NCI-H2171 treated with DMSO at 0.1 percent for 48 hours (cell line): ENCODE data around the gene PSMD13.
"Not testable (repeated sequence)": the region's sequence is repeated elsewhere in the genome, so short reads cannot be mapped to it uniquely, and the experiment has no call there.

Source experiments
- DNase-seq: peaks from one replicate; lab custom pipeline; 2025; lab: John Stamatoyannopoulos, UW

Gene PSMD13

DNA sequence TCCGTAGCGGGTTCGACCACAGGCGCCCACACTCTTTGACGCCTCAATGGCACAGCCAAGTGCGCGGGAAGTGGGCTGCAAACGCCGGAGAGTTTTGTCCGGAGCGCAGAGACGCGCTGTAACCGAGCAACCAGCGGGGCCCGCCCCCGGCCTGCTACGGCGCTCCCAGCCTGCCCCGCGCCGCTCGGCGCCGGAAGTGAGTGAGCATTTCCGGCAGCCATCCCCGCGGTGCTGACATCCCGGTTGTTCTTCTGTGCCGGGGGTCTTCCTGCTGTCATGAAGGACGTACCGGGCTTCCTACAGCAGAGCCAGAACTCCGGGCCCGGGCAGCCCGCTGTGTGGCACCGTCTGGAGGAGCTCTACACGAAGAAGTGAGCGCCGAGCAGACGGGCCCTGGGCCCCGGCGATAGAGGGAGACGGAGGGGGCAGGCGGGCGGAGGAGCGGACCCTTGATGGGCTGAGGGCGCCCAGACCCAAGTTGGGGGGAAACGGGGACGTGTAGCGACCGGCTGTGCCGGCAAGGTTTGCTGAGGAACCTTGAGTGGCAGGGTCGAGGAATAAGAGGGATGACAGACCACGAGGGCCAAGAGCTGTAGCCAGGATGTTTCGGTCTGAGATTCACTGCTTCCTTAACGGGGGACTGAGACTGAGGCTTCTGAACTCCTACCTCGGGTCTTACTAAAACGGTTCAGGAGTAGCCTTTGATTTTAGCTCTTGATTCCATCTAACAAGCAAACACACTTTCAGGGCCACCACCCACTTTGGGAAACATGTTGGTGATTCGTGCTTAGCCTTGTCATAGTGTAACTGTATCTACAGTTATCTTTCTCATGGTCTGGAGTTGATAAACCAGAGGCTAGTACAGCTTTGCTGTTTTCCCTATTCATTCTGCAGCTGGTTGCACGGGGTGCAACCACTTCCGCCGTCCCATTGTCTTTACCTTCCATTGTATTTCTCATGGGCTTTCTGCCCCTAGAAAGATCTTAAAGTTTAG, at the start of gene PSMD13:
PSMD13 (plus strand) TSS at position 203 of the 994 bp plus-strand sequence; CDS start at position 277, 74 bp downstream.
- peak; percentile 69 for DNase-seq

DNA sequence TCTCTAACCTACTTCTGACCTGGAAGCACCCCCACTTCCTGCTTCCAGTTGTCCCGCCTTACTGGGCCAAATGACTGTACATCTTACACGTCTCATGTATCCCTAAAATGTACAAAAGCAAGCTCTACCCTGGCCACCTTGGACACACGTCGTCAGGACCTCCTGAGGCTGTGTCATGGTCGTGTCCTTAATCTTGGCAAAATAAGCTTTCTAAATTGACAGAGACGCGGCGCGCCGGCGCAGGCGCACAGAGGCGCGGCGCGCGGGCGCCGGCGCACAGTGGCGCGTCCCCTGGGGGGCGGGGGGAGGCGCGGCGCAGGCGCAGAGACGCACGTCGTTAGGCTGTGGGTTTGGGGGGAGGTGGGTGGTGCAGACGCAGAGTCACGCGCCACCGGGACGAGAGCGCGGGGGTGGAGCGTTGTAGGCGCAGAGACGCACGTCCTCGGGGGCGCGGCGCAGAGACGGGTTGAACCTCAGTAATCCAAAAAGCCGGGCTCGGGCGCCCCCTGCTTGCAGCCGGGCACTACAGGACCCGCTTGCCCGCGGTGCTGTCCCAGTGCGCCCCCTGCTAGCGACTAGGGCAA, 47.5 kb upstream of the PSMD13 start:
- not testable (repeated sequence) for DNase-seq

DNA sequence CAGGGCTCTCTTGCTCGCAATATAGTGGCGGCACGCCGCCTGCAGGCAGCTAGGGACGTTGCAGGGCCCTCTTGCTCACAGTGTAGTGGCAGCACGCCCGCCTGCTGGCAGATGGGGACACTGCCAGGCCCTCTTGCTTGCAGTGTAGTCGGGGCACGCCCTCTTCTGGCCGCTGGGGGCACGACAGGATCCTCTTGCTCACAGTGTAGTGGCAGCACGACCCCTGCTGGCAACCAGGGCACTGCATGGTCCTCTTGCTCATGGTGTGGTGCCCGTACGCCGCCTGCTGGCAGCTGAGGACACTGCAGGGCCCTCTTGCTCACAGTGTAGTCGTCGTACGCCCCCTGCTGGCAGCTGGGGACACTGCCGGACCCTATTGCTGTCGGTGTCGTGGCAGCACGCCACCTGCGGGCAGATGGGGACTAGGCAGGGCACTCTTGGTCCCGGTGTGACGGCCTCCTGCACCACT, 46.9 kb upstream of the PSMD13 start:
- DNase-seq, result not testable (repeated sequence)

DNA sequence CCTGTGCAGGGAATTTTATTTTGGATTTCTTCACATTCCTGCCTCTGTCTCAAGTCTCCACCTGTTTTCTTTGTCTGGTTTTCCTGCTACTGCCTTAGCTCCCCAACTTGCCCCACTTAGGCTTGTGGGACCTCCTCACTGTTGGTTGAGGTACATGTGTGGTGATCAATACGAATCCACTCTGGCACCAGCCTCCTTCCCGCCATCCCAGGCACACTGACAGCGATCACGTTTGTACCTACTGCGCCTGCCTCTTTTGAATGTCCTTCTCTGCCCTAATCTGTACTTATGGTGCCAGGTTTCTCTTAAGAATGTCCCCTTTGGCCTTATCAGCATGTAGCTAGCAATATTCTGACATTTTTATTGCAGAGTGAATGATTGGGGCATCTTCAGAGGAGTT, 46.2 kb upstream of the PSMD13 start:
- DNase-seq, result not testable (repeated sequence)

DNA sequence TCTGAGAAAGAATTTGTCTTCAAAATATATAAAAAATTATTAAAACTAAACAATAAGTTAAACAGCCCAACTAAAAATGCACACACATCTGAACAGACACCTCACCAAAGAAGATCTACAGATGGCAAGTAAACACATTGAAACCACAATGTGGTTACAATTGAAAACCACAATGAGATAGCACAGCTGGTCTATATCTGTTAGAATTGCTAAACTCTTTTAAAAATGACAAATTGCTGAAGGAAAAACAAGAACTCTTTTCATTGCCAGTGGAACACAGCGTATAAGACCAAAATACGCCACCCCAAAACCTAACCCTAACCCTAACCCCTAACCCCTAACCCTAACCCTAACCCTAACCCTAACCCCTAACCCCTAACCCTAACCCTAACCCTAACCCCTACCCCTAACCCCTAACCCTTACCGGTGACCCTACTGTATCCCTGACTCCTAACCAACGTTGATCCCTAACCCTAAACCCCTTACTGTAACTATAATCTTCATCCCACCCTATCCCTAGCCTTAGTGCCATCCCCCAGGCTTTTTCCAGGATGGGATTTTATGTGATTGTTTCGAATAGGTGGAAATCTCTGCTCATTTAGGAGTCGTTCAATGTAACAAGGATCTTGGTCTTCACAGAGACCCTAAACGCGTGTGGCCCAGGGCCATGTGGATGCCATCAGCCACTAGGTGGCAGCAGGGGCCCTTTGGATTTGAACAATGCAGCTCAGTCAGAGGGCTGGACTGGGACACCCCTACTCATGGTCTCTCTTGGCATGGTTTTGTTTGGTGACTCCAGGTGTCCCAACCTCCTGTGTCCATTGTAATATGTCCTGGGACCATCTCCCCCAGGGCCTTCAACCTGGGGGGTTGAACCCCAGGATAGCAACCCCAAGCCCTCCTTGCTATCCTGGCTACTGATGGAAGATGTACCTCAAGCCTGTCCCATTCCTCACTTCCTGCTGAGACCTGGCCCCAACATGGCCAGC, 45.0 kb upstream of the PSMD13 start:
- DNase-seq, result not testable (repeated sequence)

DNA sequence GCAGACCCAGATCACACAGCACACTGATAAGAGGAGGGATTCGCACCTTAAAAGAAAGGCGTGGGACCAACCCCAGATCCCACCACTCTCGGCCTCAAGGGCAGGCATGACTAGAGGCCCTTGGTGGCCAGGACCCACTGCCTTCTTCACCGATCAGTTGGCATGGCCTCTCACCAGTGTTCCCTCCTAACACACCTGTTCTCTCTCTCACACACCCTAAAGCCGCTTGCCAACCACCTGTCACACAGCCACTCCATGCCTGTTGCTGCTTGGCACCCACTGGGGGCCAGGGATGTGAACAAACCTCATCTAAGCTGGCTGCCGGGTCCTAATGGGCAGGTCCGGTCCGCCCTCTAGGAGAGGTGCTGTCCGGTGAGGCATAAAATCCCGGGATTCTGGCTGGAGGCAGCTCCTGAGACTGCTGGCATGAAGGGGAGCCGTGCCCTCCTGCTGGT, 44.1 kb upstream of the PSMD13 start, which contains the start of gene SCGB1C1:
SCGB1C1 (plus strand) TSS at position 405 of the 455 bp plus-strand sequence; CDS start at position 427, 22 bp downstream.
- DNase-seq, result not testable (repeated sequence)

DNA sequence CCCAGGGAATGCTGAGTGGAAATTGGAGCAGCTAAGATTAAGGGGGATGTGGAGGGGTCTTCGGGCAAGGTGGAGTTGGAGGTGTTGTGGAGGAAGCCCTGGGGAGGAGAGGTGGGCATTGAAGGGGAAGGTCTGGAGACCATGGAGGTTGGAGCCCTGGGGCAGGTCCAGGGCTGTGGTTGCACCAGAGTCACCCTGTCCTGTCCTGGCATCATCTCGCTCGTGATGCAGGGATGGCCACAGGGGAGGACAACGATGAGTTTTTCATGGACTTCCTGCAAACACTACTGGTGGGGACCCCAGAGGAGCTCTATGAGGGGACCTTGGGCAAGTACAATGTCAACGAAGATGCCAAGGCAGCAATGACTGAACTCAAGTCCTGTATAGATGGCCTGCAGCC, 43.3 kb upstream of the PSMD13 start:
- DNase-seq, result not testable (repeated sequence)

DNA sequence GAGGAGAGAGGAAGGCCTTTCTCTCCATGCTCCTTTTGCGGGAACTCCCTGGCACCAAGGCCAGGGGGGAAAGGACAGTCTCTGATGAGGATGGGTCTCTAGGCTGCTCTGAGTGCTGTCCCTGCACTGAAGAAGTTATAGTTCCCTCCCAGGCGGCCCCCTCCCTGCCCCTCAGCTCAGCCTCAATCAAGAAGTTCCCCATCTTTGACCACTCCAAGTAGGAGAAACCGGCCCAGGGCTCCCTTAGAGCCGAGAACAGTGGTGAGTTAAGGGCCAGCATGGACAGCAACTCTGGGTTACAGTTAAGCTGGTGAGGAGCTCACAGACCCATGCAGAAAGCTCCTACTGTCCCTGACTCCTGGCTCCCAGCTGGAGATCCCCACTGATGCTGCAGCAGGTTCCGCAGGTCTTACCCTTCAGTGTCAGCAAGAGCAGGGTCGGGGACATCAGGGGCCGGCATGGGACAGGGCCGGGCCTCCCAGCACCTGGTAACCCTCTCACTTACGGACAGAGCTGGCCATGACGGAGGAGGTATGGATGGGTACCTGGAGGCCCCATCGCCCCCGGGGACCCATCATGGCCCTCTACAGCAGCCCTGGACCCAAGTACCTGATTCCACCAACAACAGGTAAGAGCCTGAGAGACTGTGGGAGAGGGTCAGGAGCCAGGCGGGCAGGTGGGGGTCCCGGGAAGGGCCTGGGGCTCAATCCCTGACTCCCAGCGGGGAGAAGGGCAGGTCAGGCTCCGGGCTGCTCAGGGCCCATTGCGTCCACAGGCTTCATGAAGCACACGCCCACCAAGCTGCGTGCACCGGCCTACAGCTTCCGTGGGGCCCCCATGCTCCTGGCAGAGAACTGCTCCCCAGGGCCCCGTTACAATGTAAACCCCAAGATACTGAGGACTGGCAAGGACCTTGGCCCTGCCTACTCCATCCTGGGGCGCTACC, 39.7 kb upstream of the PSMD13 start:
- no peak for DNase-seq

DNA sequence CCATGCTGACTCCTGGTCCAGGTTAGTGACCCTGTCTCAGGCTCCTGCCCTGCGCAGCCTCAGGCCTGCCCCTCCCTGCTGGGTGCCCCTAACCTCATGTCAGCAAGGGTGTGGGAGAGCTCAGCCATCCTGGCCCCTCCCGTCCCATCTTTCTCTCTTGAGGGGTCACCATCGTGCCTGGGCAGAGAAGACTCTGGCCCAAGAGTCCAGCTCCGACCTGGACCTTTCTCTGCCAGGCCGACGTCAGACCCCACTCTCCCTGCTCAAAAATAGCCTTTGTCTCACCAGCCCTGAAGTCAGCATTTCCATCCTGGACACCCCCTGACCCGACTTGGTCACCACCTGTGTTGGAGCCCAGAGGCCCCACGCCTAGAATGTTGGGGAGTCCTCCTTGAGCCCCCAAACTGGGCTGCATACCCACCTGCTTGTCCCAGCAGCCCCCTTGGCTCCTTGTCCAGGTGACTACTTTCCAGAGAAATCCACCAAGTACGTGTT, 39.0 kb upstream of the PSMD13 start:
- no peak for DNase-seq

DNA sequence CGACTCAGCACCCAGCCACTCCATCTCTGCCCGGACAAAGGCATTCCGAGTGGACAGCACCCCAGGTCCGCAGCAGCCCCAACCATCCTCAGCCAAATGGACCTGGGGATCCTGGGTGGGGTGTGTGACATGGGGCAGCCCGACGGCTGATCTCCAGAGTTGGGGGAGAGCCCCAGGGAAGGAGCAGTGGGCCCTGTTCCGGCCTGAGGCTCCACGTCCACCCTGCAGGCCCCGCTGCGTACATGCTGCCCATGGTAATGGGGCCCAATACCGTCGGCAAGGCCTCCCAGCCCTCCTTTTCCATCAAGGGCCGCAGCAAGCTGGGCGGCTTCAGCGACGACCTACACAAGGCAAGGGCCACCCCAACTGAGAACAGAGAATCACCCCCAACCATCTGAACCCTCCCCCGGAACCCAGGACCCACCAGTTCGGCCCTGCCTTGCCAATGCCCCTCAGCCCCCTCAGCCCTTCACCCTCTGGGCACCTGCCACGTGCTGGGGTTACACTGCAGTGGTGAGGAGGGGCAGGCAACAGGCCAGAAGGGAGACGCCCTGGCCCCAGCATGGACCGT, 38.5 kb upstream of the PSMD13 start:
- no peak for DNase-seq

DNA sequence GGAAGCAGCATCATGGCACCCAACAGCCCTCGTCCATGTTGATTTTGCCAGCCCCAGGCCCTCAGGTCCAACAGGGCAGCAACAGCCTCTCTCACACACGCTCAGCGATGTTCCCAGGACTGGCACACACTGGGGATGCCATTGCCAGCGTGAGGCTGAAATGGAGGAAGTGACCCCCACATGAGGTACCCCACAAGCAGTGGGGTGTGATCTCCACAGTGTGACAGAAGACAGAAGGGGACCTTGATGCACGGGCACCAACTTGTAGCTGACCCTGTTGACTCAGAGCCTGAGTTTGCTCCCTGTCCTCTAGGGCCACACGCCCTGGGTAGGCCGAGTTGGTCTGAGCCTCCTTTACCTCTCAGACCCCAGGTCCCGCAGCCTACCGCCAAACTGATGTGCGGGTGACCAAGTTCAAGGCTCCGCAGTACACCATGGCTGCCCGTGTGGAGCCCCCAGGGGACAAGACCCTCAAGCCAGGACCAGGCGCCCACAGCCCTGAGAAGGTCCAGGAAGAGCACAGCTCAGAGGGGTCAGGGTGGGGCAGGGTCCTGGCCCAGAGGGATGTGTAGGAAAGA, 37.7 kb upstream of the PSMD13 start:
- no peak for DNase-seq

DNA sequence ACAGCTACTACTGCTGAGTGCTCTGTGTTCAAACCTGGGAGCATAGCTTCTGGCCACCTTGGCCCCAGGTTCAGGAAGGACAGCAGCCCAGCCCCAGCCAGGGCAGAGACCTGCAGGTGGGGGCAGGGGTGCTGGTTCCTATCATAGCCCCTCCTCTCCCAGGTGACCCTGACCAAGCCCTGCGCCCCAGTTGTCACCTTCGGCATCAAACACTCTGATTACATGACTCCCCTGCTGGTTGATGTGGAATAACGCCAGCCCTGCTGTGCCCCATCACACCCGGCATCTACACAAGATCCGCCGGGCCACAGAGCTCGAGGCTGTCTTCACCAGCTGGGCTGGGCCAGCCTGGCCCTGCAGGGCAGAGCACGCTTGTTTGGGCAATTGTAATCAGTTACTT, 37.0 kb upstream of the PSMD13 start:
- DNase-seq, result no peak

DNA sequence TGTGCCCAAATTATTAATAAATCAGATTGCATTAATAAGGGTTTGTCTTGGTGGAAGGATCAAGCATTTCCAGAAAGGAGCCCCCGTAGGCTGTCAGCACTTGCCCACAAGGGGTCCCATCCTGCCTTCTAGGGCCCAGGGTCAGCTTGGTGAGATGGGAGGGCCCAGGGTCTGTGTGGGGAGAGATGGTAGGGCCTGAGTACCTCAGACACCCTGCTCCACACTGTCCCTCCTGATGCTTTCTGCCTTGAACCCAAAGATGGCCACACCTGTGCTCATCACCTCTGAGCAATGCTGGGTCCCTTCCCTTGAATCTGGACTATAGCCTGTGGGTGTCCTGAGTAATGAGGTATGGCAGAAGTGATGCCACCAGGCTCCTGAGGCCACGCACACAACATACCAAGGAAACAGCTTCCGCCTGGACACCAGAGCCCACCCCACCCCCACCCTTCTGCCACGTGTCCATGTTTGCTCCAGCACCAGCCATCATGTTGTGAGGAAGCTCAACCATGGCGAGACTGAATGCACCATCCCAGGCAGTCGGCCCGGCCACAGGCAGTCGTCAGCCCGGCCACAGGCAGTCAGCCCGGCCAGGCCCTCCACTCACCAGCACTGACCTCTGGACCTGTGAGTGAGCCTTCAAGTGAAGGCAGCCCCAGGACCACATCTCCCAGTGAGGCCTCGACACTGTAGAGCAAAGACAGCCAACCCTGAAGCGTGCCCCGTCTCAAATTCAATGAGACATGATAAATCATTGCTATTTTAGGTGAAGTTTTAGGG, 36.4 kb upstream of the PSMD13 start:
- no peak for DNase-seq

DNA sequence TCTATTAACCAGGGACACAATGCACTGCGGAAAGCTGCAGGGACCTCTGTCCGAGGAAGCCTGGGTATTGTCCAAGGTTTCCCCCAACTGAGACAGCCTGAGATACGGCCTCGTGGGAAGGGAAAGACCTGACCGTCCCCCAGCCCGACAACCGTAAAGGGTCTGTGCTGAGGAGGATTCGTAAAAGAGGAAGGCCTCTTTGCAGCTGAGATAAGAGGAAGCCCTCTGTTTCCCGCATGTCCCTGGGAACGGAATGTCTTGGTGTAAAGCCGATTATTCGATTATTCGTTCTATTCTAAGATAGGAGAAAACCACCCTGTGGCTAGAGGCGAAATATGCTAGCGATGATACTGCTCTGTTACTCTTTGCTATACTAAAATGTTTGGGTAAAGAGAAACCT, 34.8 kb upstream of the PSMD13 start:
- DNase-seq, result no peak

DNA sequence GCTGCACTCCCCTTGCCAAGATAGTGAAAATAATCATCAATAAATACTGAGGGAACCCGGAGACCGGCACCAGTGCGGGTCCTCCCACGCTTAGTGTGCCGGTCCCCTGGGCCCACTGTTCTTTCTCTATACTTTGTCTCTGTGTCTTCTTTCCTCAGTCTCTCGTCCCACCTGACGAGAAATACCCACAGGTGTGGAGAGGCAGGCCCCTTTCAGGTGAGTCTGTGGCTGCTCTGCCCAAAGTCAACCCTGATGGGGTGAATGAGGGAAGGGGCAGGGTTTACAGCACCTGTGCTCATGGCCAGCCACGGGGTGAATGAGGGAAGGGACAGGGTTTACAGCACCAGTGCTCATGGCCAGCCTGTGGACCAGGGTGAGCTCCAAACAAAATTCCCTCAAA, 34.3 kb upstream of the PSMD13 start:
- DNase-seq, result no peak

DNA sequence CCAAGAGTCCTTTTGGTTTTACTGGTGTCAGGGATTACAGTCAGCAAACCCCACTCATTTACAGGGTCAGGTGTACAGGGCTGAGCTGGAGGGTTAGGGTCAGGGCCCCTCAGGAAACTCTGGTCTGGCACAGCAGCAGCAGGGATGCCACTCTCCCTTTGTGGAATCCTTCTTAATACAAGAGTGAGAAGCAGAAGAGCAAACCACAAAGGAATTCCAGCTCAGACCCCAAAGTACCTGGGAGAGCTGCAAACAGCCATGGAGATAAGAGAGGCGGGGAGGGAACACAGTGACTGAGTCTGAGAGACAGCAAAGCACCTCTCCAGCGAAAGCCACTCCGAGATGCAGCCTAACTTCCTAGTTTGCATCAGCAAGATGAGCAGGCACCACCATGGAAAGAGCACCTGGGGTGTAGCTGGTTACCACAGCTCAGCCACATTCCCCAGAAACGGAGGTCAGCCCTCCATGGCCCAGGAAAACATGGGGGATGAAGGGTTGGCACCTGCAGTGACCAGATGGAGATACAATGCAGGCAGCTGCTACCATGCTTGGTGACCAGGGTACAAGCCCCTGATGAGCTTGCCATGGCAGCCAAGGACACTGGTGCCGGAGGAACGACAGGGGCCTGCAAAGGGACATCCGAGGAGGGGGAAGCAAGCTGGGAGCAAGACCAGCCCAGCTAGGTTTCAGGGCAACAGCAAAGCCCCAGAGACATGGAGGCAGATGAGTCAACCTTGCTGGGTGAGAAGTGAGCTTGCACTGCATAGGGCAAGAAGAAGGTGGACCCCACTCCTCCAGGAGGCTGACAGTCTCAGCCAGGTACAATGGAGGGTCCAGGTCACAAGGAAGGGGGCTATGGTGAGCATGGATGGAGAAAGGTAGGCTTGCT, 33.5 kb upstream of the PSMD13 start:
- DNase-seq, result no peak

DNA sequence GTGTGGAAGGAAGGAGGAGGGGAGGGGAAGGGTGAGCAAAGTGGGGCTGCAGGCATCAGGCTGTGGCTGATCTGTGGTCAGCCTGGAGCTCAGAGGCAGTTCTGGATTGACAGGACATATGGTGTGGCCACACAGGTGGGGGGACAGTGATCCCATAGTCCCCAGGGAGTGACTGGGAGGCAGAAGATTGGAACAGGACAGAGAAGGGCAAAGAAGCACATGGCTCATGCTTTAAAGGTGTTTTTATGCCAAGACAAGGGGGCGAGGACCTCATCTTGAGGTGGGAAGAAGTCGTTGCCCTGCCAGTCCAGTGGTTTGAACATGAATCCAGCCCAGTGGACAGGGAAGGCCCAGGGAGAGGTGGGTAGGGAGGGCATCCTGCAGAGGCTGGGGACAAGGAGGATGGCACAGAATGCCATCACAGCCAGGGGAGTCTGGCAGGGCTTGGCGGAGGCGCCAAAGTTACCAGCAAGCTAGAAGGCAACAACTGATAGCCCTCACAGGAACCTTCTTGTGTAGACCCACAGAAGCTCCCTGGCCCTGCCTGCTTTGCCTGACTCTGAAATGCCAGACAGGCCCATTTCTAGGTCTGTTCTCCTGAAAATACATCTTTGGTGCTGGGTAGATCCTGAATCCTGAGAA, 32.7 kb upstream of the PSMD13 start:
- no peak for DNase-seq
